ENCODE measurements around the gene CELA3A. TPM values are rescaled to one million over a fixed set of nuclear protein-coding genes. Genes with fewer than 3 reads are reported as not detected.

CELA3A gene
- total and polyA plus RNA-seq, 10 of the 15 experiments (the other 5 are each of a cell fraction or from before 2014, with no cell fraction given) = 7.6 TPM; not detected in 9

DNA sequence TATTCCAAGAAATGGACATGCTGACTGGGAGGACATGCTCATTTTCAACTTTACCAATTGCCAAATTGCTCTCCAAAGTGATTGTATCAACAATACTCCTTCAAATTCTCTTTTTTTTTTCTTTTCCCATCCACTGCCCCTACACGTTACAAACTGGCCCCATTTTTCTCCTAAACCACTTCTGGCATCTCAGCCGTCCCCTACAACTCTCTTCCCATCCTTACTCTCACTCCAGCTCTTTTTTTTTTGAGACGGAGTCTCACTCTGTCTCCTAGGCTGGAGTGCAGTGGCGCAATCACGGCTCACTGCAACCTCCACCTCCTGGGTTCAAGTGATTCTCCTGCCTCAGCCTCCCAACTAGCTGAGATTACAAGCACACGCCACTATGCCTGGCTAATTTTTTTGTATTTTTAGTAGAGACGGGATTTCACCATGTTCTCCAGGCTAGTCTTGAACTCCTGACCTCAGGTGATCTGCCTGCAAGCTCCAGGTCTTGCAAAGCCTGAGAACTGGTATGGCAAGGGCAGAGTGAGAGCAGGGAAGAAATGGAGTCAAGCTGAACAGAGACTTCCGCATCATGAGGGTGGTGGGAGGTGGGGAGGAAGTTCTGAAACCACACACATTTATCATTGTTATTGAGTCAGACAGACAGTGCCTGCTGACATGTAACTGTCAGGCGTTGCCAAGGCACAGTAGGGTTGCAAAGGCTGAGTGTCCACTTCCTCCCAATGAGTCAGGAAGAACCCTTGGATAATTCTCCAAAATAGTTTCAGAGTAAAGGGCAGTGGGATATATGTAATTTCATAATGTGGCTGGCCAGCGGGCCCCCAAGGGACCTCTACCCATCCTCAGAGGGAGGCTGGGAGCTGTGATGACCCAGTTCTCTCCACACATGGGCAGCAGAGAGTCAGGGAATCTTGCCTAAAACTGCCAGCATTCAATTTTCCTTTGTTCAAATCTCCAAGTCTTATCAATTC is 17.4 kb downstream of the CELA3A start (continued):
- TF ChIP-seq ZNF384 (IDR thresholded peaks at IDR 0.05; ENCODE audit: borderline replicate concordance, low read depth, low read length) (no peak), TAF1 (IDR thresholded peaks at IDR 0.05; ENCODE audit: borderline replicate concordance, low read depth, low read length) (peak; percentile 59; the same call in 1 of the 2 replicates), JUNB (IDR thresholded peaks at IDR 0.05) (no peak), SIX5 (IDR thresholded peaks at IDR 0.05; ENCODE audit: low read depth, low read length, severe bottlenecking) (no peak), KAT2A (conservative IDR thresholded peaks at IDR 0.05; ENCODE audit: control insufficient read depth, low read depth, low read length) (no peak)
- TF ChIP-seq, protein P1, sequence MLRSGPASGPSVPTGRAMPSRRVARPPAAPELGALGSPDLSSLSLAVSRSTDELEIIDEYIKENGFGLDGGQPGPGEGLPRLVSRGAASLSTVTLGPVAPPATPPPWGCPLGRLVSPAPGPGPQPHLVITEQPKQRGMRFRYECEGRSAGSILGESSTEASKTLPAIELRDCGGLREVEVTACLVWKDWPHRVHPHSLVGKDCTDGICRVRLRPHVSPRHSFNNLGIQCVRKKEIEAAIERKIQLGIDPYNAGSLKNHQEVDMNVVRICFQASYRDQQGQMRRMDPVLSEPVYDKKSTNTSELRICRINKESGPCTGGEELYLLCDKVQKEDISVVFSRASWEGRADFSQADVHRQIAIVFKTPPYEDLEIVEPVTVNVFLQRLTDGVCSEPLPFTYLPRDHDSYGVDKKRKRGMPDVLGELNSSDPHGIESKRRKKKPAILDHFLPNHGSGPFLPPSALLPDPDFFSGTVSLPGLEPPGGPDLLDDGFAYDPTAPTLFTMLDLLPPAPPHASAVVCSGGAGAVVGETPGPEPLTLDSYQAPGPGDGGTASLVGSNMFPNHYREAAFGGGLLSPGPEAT (IDR thresholded peaks at IDR 0.05; ENCODE audit: low read depth) = peak; percentile 67; the same call in 1 of the 2 replicates
- TF ChIP-seq, protein P2, sequence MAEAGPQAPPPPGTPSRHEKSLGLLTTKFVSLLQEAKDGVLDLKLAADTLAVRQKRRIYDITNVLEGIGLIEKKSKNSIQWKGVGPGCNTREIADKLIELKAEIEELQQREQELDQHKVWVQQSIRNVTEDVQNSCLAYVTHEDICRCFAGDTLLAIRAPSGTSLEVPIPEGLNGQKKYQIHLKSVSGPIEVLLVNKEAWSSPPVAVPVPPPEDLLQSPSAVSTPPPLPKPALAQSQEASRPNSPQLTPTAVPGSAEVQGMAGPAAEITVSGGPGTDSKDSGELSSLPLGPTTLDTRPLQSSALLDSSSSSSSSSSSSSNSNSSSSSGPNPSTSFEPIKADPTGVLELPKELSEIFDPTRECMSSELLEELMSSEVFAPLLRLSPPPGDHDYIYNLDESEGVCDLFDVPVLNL (IDR thresholded peaks at IDR 0.05; ENCODE audit: low read depth, low read length) = no peak

DNA sequence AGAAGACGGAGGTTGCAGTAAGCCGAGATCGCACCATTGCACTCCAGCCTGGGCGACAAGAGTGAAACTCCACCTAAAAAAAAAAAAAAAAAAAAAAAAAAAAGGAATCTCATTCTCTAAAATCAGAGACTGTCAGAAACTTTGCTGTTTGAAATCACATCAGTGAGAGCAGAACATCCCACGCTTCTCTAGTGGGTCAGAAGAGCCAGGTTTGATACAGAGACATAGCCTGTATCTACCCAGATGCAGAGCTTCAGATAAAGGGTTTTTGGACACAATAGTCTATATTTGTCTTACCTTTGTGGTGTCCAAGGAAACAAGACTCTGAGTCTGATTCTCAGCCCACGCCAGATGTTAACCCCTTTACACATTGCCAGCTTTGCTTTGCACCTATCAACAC is 19.6 kb downstream of the CELA3A start:
- Histone ChIP-seq H3K4me2 (ENCODE audit: control insufficient read depth, insufficient read depth) (no peak overlapping the region), H3K4me3 (no peak overlapping the region), H3K36me3 (ENCODE audit: control insufficient read depth in 2 of 2, insufficient read depth in 2 of 2, low read length in 1 of 2) (no peaks in the 10 kb centered on the region), H3K9me3 (replicated peaks; ENCODE audit: control insufficient read depth, insufficient read depth, low read length) (no peaks in the 10 kb centered on the region), H2AFZ (ENCODE audit: control insufficient read depth, low read depth, low read length) (peak overlapping the region; percentile 44; the same call in 1 of the 2 replicates), H4K20me1 (ENCODE audit: control insufficient read depth, insufficient read depth) (no peaks in the 10 kb centered on the region), H3K79me2 (ENCODE audit: control insufficient read depth, insufficient read depth, low read length) (peaks cover 2% of the 10 kb centered on the region), H3K27ac (ENCODE audit: control insufficient read depth, insufficient read depth) (no peak overlapping the region), H3K4me1 (ENCODE audit: control insufficient read depth, insufficient read depth, low read length) (peaks cover 19% of the 10 kb centered on the region), H3K27me3 (replicated peaks in 1 of 2; ENCODE audit: control insufficient read depth in 2 of 2, insufficient read depth in 2 of 2, low read length in 1 of 2) (no peaks in the 10 kb centered on the region), H3K9ac (ENCODE audit: control insufficient read depth, insufficient read depth, low read length) (no peak overlapping the region)
- DNase-seq (ENCODE audit: low read depth, low spot score) (no peak), FAIRE-seq (no peak), ATAC-seq (no peak)
- CTCF ChIA-PET = interaction anchor here (0.6 to 5.8 kb wide), 5 partner anchors 11 to 342 kb away, joined by 3 to 107 read pairs (median 3); partner anchors contain the start of gene CDC42
- SMC1A ChIA-PET (ENCODE audit: uncharacterized antibody, unreplicated experiment) = interaction anchor here (1.2 to 5.6 kb wide), 4 partner anchors 19 to 70 kb away, joined by 3 to 100 read pairs (median 6); partner anchors contain the start of gene CDC42
- intact Hi-C loops (cut with micrococcal nuclease; ENCODE audit: unreplicated experiment) = no loop called here
- 97% methylated on average over 3 of the region's 6 CpGs for WGBS (ENCODE audit: insufficient coverage, insufficient replicate concordance, low lambda C conversion rate, missing lambda C conversion rate)
- POLR2A ChIA-PET = interaction anchor here (12.0 kb wide), 1 partner anchor 25 kb away, joined by 325 read pairs; the partner anchor contains the start of gene CDC42
- no TSS peak for BruUV-seq (replicated peaks)
- RAD21 ChIA-PET (ENCODE audit: unreplicated experiment) = interaction anchor here (0.7 to 1.2 kb wide), 2 partner anchors 19 to 139 kb away, joined by 3 to 5 read pairs; no protein-coding TSS in a partner anchor
- in situ Hi-C loops (cut with MboI) = no loop called here
- no peak for TF ChIP-seq ZBED1 (IDR thresholded peaks at IDR 0.05; ENCODE audit: borderline replicate concordance)
- TF ChIP-seq, protein P3, sequence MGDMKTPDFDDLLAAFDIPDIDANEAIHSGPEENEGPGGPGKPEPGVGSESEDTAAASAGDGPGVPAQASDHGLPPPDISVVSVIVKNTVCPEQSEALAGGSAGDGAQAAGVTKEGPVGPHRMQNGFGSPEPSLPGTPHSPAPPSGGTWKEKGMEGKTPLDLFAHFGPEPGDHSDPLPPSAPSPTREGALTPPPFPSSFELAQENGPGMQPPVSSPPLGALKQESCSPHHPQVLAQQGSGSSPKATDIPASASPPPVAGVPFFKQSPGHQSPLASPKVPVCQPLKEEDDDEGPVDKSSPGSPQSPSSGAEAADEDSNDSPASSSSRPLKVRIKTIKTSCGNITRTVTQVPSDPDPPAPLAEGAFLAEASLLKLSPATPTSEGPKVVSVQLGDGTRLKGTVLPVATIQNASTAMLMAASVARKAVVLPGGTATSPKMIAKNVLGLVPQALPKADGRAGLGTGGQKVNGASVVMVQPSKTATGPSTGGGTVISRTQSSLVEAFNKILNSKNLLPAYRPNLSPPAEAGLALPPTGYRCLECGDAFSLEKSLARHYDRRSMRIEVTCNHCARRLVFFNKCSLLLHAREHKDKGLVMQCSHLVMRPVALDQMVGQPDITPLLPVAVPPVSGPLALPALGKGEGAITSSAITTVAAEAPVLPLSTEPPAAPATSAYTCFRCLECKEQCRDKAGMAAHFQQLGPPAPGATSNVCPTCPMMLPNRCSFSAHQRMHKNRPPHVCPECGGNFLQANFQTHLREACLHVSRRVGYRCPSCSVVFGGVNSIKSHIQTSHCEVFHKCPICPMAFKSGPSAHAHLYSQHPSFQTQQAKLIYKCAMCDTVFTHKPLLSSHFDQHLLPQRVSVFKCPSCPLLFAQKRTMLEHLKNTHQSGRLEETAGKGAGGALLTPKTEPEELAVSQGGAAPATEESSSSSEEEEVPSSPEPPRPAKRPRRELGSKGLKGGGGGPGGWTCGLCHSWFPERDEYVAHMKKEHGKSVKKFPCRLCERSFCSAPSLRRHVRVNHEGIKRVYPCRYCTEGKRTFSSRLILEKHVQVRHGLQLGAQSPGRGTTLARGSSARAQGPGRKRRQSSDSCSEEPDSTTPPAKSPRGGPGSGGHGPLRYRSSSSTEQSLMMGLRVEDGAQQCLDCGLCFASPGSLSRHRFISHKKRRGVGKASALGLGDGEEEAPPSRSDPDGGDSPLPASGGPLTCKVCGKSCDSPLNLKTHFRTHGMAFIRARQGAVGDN (IDR thresholded peaks at IDR 0.05) = no peak
- TF ChIP-seq WRNIP1 (IDR thresholded peaks at IDR 0.05; ENCODE audit: borderline replicate concordance, low read depth, low read length) = no peak
- TF ChIP-seq JUND (IDR thresholded peaks at IDR 0.05; ENCODE audit: low read depth, low read length) = no peak
- TF ChIP-seq IKZF1 (conservative IDR thresholded peaks at IDR 0.05) = no peak
- TF ChIP-seq NFXL1 (IDR thresholded peaks at IDR 0.05; ENCODE audit: borderline replicate concordance) = no peak
- TF ChIP-seq STAT3 (IDR thresholded peaks at IDR 0.05; ENCODE audit: low read depth, low read length) = no peak

Measured in GM12878 (cell line).